HG03457 (cell line): ENCODE results near the gene KCNJ4.

Experiments used
- ATAC-seq: cut with Tn5 transposase; IDR thresholded peaks from one replicate; pipeline ENCODE4 v1.9.1; 2021; ENCODE audit warnings: moderate number of reproducible peaks; ENCODE audit not compliant: unreplicated experiment

The KCNJ4 gene

GRCh38 chr22:38455076-38455529, at the start of gene KCNJ4:
Gene KCNJ4 (minus strand): TSS chr22:38455199. CDS start chr22:38428132, 27,067 bp downstream.
- ATAC-seq: no peak

- no peak for ATAC-seq
Measured at GRCh38 chr22:38503021-38503420, 48.0 kb upstream of the KCNJ4 start.

GRCh38 chr22:38501797-38502672, 47.0 kb upstream of the KCNJ4 start:
- no peak for ATAC-seq

GRCh38 chr22:38497869-38498268, 42.9 kb upstream of the KCNJ4 start:
- ATAC-seq: no peak

- ATAC-seq: no peak
Measured at GRCh38 chr22:38494939-38495338, 39.9 kb upstream of the KCNJ4 start.

- ATAC-seq: no peak
Measured at GRCh38 chr22:38494498-38494897, 39.5 kb upstream of the KCNJ4 start.

- ATAC-seq: no peak
Measured at GRCh38 chr22:38491707-38492348, 36.8 kb upstream of the KCNJ4 start.

- no peak for ATAC-seq
Measured at GRCh38 chr22:38490915-38491314, 35.9 kb upstream of the KCNJ4 start.

GRCh38 chr22:38490475-38490874, 35.5 kb upstream of the KCNJ4 start:
- ATAC-seq: no peak

- no peak for ATAC-seq
Measured at GRCh38 chr22:38489561-38490145, 34.7 kb upstream of the KCNJ4 start.

- no peak for ATAC-seq
Measured at GRCh38 chr22:38489142-38489541, 34.1 kb upstream of the KCNJ4 start.

GRCh38 chr22:38487946-38488345, 32.9 kb upstream of the KCNJ4 start:
- no peak for ATAC-seq

GRCh38 chr22:38485783-38486182, 30.8 kb upstream of the KCNJ4 start:
- ATAC-seq: no peak

- ATAC-seq: no peak
Measured at GRCh38 chr22:38484244-38484643, 29.2 kb upstream of the KCNJ4 start.

GRCh38 chr22:38482662-38483308, 27.8 kb upstream of the KCNJ4 start:
- ATAC-seq: no peak

GRCh38 chr22:38481871-38482332, 26.9 kb upstream of the KCNJ4 start:
- no peak for ATAC-seq

- no peak for ATAC-seq
Measured at GRCh38 chr22:38481162-38481870, 26.3 kb upstream of the KCNJ4 start.

GRCh38 chr22:38479096-38479837, 24.3 kb upstream of the KCNJ4 start:
- ATAC-seq: no peak

- no peak for ATAC-seq
Measured at GRCh38 chr22:38477585-38477984, 22.6 kb upstream of the KCNJ4 start.
